AG04450 (cell line): Measurements from ENCODE around the gene RASGRP3. TPM values are rescaled to one million over a fixed set of nuclear protein-coding genes. Genes with fewer than 3 reads are reported as not detected.

Experiments
- CTCF ChIA-PET: fragments of 300-600, 350-600 bp; formaldehyde crosslinking; extraction: SDS; loops from one replicate; lab custom pipeline; 2022; ENCODE audit warnings: antibody characterized with exemption, inconsistent platforms; lab: Charles Lee
- POLR2A ChIA-PET: fragments of 350-600 bp; formaldehyde crosslinking; extraction: SDS; loops from one replicate; lab custom pipeline; 2021; ENCODE audit warnings: antibody characterized with exemption, inconsistent platforms; lab: Yijun Ruan, JAX
- DNase-seq: peaks from one replicate; pipeline ENCODE4 v3.0.0-alpha.2; 2011; ENCODE audit warnings: low read depth, low spot score
- H3K27ac ChIP-seq: one replicate; pipeline ENCODE4 v1.5.1; 2012; ENCODE audit warnings: low read depth, low read length, control low read depth
- H3K27me3 ChIP-seq: one replicate; pipeline ENCODE4 v1.6.0; 2012; ENCODE audit warnings: low read length; ENCODE audit not compliant: control insufficient read depth, insufficient read depth
- H3K4me3 ChIP-seq: 2 replicates; pipeline ENCODE4 v1.5.1; 2011; ENCODE audit warnings: mild to moderate bottlenecking, low read depth, low read length, control low read depth
- H3K9me3 ChIP-seq: 2 replicates; pipeline ENCODE4 v1.5.1; 2012; ENCODE audit warnings: low read length; ENCODE audit not compliant: control insufficient read depth, insufficient read depth
- polyA plus RNA-seq: library from polyadenylated mRNA; depleted of rRNA; stranded (reverse); fragments of >200 nt; gene quantifications from 2 replicates; pipeline ENCODE4 v1.2.3, GENCODE V29; 2011
- TF ChIP-seq, protein P1 (sequence below): IDR thresholded peaks from 2 replicates; pipeline ENCODE4 v1.5.1; 2011; ENCODE audit warnings: low read depth, low read length, control low read depth, inconsistent platforms

RASGRP3 gene
- polyA plus RNA-seq, 1 experiment, result 1.4 TPM

DNA sequence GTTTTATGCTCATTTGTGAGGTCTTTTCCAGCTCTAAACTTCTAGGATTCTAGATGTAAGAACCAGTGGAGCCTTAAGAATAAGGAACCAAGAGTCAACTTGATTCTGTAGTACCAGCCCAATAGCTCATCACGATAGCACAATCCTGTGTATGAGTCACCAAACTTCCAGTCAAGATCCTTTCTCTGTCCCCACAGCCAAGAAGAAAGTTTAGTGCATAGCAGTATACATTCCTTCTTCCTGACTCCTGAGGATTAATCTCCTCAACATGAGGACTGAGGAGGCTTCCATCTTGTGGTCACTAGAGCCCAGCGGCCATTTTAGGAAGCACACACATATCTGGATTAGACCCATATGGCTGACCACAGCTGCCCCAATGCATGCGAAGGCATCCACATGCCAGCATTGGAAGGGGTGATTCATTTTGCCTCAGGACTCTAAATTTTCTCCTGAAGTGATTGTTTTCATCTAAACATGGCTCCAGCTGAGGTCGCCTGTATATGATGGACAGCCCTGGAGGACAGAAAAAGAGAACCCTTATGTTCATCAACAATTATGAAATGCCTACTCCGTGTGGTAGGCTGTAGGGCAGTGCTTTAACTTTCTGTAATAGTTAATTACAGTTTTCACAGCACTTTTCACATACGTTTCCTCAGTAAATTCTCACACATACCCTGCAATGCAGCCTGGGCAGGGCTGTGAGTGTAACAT lies 53.5 kb downstream of the RASGRP3 start:
- H3K9me3 ChIP-seq, result no peaks in the 10 kb centered on the region
- no peak overlapping the region for H3K4me3 ChIP-seq
- CTCF ChIA-PET, result interaction anchor here (0.6 kb wide), 1 partner anchor 54 kb away, joined by 3 read pairs; no protein-coding TSS in a partner anchor
- peak; percentile 90 for DNase-seq
- POLR2A ChIA-PET, result interaction anchor here (0.8 to 1.4 kb wide), 3 partner anchors 54 to 529 kb away, joined by 3 to 6 read pairs (median 4); partner anchors contain the start of genes FAM98A and RASGRP3
- TF ChIP-seq, protein P1, sequence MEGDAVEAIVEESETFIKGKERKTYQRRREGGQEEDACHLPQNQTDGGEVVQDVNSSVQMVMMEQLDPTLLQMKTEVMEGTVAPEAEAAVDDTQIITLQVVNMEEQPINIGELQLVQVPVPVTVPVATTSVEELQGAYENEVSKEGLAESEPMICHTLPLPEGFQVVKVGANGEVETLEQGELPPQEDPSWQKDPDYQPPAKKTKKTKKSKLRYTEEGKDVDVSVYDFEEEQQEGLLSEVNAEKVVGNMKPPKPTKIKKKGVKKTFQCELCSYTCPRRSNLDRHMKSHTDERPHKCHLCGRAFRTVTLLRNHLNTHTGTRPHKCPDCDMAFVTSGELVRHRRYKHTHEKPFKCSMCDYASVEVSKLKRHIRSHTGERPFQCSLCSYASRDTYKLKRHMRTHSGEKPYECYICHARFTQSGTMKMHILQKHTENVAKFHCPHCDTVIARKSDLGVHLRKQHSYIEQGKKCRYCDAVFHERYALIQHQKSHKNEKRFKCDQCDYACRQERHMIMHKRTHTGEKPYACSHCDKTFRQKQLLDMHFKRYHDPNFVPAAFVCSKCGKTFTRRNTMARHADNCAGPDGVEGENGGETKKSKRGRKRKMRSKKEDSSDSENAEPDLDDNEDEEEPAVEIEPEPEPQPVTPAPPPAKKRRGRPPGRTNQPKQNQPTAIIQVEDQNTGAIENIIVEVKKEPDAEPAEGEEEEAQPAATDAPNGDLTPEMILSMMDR, result 0 out of 2 replicates have a peak, but pooled peaks have one; percentile 31
- H3K27me3 ChIP-seq, result no peaks in the 10 kb centered on the region
- H3K27ac ChIP-seq, result peak overlapping the region; percentile 94

DNA sequence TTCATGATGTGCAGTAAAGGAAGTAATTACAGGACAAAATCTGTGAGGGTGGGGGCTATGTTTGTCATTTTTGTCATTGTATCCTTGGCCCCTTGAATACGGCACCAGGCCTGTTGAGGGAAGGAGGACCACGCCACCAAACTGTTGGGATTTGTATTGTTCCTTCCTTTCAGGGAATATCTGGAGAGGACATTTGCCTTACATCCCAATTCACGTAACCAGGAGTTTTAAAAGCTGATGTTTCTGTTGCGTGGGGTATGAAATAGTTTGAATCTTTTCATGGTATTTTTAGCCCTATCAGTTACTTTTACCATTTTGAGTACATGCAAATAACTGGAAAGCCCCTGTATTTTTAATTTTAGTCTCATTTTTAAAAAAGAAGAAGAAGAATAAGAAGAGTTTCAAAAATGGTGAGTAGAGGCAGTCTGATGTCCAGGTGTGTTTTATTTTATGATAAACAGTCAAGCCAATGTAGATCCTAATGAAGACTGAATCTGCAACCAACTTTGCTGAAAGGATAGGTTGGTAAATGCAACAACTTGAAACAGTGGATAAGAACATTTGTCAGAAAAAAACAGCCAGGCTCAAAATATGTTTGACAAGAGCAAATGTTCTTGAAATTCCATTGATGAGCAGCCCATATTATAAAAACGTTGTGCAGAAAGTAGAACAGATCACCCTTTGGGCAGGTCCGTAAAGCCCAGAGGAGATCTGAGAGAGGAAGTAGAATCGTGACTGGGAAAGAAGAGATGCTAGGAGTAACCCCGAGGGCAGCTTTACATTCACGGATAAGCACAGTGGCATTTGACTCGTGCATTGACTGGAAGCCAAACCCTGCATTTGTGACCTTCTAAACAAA lies 54.5 kb downstream of the RASGRP3 start:
- H3K27me3 ChIP-seq, result no peaks in the 10 kb centered on the region
- POLR2A ChIA-PET, result interaction anchor here (1.4 kb wide), 1 partner anchor 55 kb away, joined by 6 read pairs; the partner anchor contains the start of gene RASGRP3
- peak overlapping the region; percentile 94 for H3K27ac ChIP-seq
- CTCF ChIA-PET, result interaction anchor here (0.6 to 1.1 kb wide), 2 partner anchors 15 to 55 kb away, joined by 3 to 5 read pairs; no protein-coding TSS in a partner anchor
- H3K9me3 ChIP-seq, result no peaks in the 10 kb centered on the region
- DNase-seq, result no peak
- H3K4me3 ChIP-seq, result no peak overlapping the region
- TF ChIP-seq, protein P1, result no peak

DNA sequence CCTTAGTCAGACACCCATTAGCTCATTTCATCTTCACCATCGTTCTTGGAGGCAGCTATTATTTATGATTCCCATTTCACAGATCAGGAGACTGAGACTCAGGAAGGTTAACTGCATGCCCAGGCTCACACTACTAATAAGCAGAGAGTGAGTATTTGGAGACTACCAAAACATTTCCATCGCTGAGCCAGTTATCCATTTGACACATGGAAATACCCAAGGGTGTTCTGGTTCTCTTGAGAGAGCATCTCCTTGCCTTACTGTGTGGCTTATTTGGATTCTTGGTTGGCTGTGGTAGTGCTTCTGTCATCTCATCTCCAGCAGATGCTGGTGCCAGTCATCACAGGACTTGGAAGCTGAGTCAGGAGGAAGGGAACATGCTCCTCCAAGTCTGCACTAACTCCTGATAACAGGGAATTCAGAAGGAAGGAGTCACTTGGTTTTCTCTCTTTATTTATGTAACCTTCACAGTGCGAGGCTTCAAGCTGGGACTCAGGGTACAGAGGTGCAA lies 55.2 kb downstream of the RASGRP3 start:
- H3K9me3 ChIP-seq, result peaks cover under 1% of the 10 kb centered on the region; the same call in 1 of the 2 replicates
- no peak for DNase-seq
- CTCF ChIA-PET, result interaction anchor here (1.1 kb wide), 1 partner anchor 56 kb away, joined by 3 read pairs; no protein-coding TSS in a partner anchor
- TF ChIP-seq, protein P1, result no peak
- POLR2A ChIA-PET, result no interaction called here
- H3K27me3 ChIP-seq, result no peaks in the 10 kb centered on the region
- H3K27ac ChIP-seq, result no peak overlapping the region
- H3K4me3 ChIP-seq, result no peak overlapping the region

DNA sequence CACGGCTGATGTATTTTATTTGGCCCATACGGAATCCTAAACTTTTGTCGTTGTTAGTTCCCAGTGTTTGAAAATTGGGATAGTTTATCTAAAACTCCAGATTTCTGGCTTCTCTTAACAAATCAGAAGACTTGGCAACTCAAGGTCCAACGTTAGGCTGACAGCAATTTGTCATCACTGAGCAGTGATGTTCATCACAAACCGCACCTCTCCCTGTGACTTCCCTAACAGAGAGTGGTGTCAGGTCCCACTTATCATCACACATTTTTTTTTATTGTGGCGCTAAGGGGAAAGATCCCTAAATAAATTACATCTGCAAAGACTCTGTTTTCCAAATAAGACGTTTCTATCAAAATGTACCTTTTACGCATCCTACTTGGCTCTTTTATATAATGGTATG lies 55.7 kb downstream of the RASGRP3 start:
- no peak overlapping the region for H3K27ac ChIP-seq
- no peak for DNase-seq
- CTCF ChIA-PET, result no interaction called here
- TF ChIP-seq, protein P1, result no peak
- H3K27me3 ChIP-seq, result no peaks in the 10 kb centered on the region
- POLR2A ChIA-PET, result no interaction called here
- H3K9me3 ChIP-seq, result peaks cover 4% of the 10 kb centered on the region
- no peak overlapping the region for H3K4me3 ChIP-seq
